K562 (cell line): ENCODE results near the gene TRAF1. TPM values are rescaled to one million over a fixed set of nuclear protein-coding genes. Genes with fewer than 3 reads are reported as not detected.

Experiments used
- ATAC-seq: fragments of 200-7000 bp; cut with Tn5 transposase; 3 replicates; pipeline ENCODE4 v1.9.1; 2020; ENCODE audit warnings: moderate library complexity
- BruUV-seq: library from RNA; stranded (reverse); fragments of 400-500 nt; replicated peaks from 2 replicates; lab custom pipeline; 2021; lab: Mats Ljungman, UMichigan
- CTCF ChIA-PET: fragments of 300-600 bp; formaldehyde crosslinking; extraction: SDS; loops from one replicate; lab custom pipeline; 2021; ENCODE audit warnings: low intra/inter-chr PET ratio; lab: Yijun Ruan, JAX
- POLR2A ChIA-PET: fragments of 300-600, 350-650 bp; sonication (Branson Sonifier 250); formaldehyde crosslinking; extraction: SDS; loops from one replicate; lab custom pipeline; 2021; ENCODE audit warnings: antibody characterized with exemption, inconsistent platforms; lab: Yijun Ruan, JAX
- DNase-seq, 4 experiments: peaks; one replicate each; pipeline versions ENCODE4 v3.0.0 to v3.0.0-alpha.2; 2011 to 2018; ENCODE audit warnings: low spot score in 3 of 4, mixed read lengths in 3 of 4; ENCODE audit errors: extremely low read depth in 1 of 4
- FAIRE-seq: peaks from 2 replicates; lab custom pipeline; 2011; peaks lifted over from hg19 to GRCh38; lab: Jason Lieb, UNC
- H2AFZ ChIP-seq: 2 replicates; pipeline ENCODE4 v1.6.0; 2011; ENCODE audit warnings: low read depth, low read length, control low read depth, inconsistent platforms
- H3K27ac ChIP-seq: fragments of 200-600 bp; 3 replicates; pipeline ENCODE4 v1.8.0; 2011; ENCODE audit warnings: low read depth, mild to moderate bottlenecking, control low read depth, inconsistent platforms, low read length, moderate library complexity, mixed read lengths; ENCODE audit errors: extremely low read depth
- H3K27me3 ChIP-seq, 2 experiments: fragments of 300-600 bp in 1 of 2; 2 replicates in 1 of 2; 3 replicates in 1 of 2; pipeline versions ENCODE4 v1.6.0 to v1.8.0; 2011; ENCODE audit warnings: inconsistent platforms in 2 of 2, low read length in 2 of 2, mild to moderate bottlenecking in 1 of 2, mixed read lengths in 1 of 2, moderate library complexity in 1 of 2; ENCODE audit not compliant: control insufficient read depth in 2 of 2, insufficient read depth in 2 of 2
- H3K36me3 ChIP-seq: fragments of 300-600 bp; 3 replicates; pipeline ENCODE4 v1.8.0; 2011; ENCODE audit warnings: mild to moderate bottlenecking, low read length, inconsistent platforms; ENCODE audit not compliant: control insufficient read depth, insufficient read depth
- H3K4me1 ChIP-seq, 2 experiments: fragments of 200-600 bp in 1 of 2; replicated peaks in 1 of 2; 2 replicates in 1 of 2; 3 replicates in 1 of 2; pipeline versions ENCODE4 v1.5.1 to v1.8.0; 2011; ENCODE audit warnings: inconsistent platforms in 2 of 2, low read length in 2 of 2, mild to moderate bottlenecking in 1 of 2, mixed read lengths in 1 of 2, moderate library complexity in 1 of 2; ENCODE audit not compliant: control insufficient read depth in 2 of 2, insufficient read depth in 2 of 2
- H3K4me2 ChIP-seq: 2 replicates; pipeline ENCODE4 v1.6.1; 2011; ENCODE audit warnings: low read length, control low read depth, inconsistent platforms, mixed read lengths; ENCODE audit not compliant: insufficient read depth
- H3K4me3 ChIP-seq: fragments of 200-600 bp; sonication (generic), shearing (Covaris generic); 2 replicates; pipeline ENCODE4 v1.5.1; 2016; ENCODE audit warnings: control low read depth, inconsistent platforms
- H3K79me2 ChIP-seq: fragments of 200-600 bp; 3 replicates; pipeline ENCODE4 v1.8.0; 2011; ENCODE audit warnings: low read length, inconsistent platforms; ENCODE audit not compliant: control insufficient read depth, insufficient read depth
- H3K9ac ChIP-seq, 2 experiments: 2 replicates each; pipeline versions ENCODE4 v1.6.0 to v1.6.1; 2011; ENCODE audit warnings: low read depth in 2 of 2, low read length in 2 of 2, control low read depth in 1 of 2, inconsistent platforms in 1 of 2, mild to moderate bottlenecking in 1 of 2, mixed read lengths in 1 of 2; ENCODE audit not compliant: insufficient read depth in 1 of 2
- H3K9me1 ChIP-seq: one replicate; pipeline ENCODE4 v1.6.0; 2011; ENCODE audit warnings: inconsistent platforms, mild to moderate bottlenecking, low read length, moderate library complexity; ENCODE audit not compliant: control insufficient read depth, insufficient read depth
- H3K9me3 ChIP-seq: replicated peaks from 2 replicates; pipeline ENCODE4 v1.5.1; 2011; ENCODE audit warnings: low read depth, low read length, inconsistent platforms; ENCODE audit not compliant: control insufficient read depth, insufficient read depth
- H4K20me1 ChIP-seq: replicated peaks from 2 replicates; pipeline ENCODE4 v1.6.1; 2011; ENCODE audit warnings: low read length, inconsistent platforms, mixed read lengths; ENCODE audit not compliant: control insufficient read depth, insufficient read depth
- CEBPB ChIP-seq: fragments of 450-650 bp; IDR thresholded peaks from 2 replicates; pipeline ENCODE4 v1.6.1; 2016; ENCODE audit warnings: missing genetic modification characterization, missing compliant biosample characterization
- CHAMP1 ChIP-seq: fragments of 450-650 bp; IDR thresholded peaks from 2 replicates; pipeline ENCODE4 v1.6.1; 2016; ENCODE audit warnings: mild to moderate bottlenecking
- CHD1 ChIP-seq: fragments of 200-600 bp; sonication (generic); IDR thresholded peaks from one replicate; pipeline ENCODE4 v1.6.1; 2012; ENCODE audit warnings: mild to moderate bottlenecking, moderate library complexity, low read length, inconsistent platforms
- GTF3C2 ChIP-seq: IDR thresholded peaks from 3 replicates; pipeline ENCODE4 v1.6.1; 2011; ENCODE audit warnings: borderline replicate concordance, mild to moderate bottlenecking, moderate library complexity; ENCODE audit not compliant: insufficient read length; ENCODE audit errors: extremely low read depth
- KDM4B ChIP-seq, 2 experiments: fragments of 450-650 bp in 1 of 2; sonication (generic) in 1 of 2; IDR thresholded peaks; 2 replicates each; pipeline ENCODE4 v1.6.1; 2016 to 2017; ENCODE audit warnings: borderline replicate concordance in 2 of 2, antibody characterized with exemption in 1 of 2, low read depth in 1 of 2, mild to moderate bottlenecking in 1 of 2
- PYGO2 ChIP-seq: fragments of 450-650 bp; IDR thresholded peaks from 2 replicates; pipeline ENCODE4 v1.6.1; 2016; ENCODE audit warnings: mild to moderate bottlenecking, missing genetic modification characterization, moderate library complexity, missing compliant biosample characterization
- SMAD1 ChIP-seq: fragments of 150-350 bp; IDR thresholded peaks from 2 replicates; pipeline ENCODE4 v1.6.1; 2014; ENCODE audit warnings: low read length, low read depth; ENCODE audit not compliant: partially characterized antibody
- SNAPC5 ChIP-seq: fragments of 250-450 bp; sonication (Bioruptor Pico); IDR thresholded peaks from 2 replicates; pipeline ENCODE4 v1.8.0; 2021; ENCODE audit warnings: moderate library complexity, mild to moderate bottlenecking, inconsistent platforms
- TOE1 ChIP-seq, 2 experiments: fragments of 450-650 bp in 1 of 2; sonication (generic) in 1 of 2; formaldehyde crosslinking in 1 of 2; IDR thresholded peaks; 2 replicates each; pipeline versions ENCODE4 v1.7.1 to v1.8.0; 2016 to 2022; ENCODE audit warnings: borderline replicate concordance in 2 of 2, mild to moderate bottlenecking in 2 of 2, antibody characterized with exemption in 1 of 2, inconsistent platforms in 1 of 2, low read depth in 1 of 2, missing genetic modification reagents in 1 of 2, moderate library complexity in 1 of 2
- ZC3H8 ChIP-seq: fragments of 450-650 bp; IDR thresholded peaks from 2 replicates; pipeline ENCODE4 v1.6.1; 2017
- ZNF77 ChIP-seq: fragments of 250-450 bp; sonication (Bioruptor Pico); IDR thresholded peaks from 2 replicates; pipeline ENCODE4 v1.5.0; 2020
- WGBS: fragments of 100-300 bp; shearing (Covaris generic); methylation state at CpG from one replicate; pipeline ENCODE4 v1.1.6; 2016; ENCODE audit warnings: low coverage, mixed read lengths; ENCODE audit not compliant: insufficient coverage; ENCODE audit errors: missing lambda C conversion rate; 5-methylcytosine and 5-hydroxymethylcytosine counted together
- in situ Hi-C: fragments of 300-500 bp; cut with MboI; formaldehyde crosslinking; loops from 4 replicates; pipeline ENCODE4 v1.15.0; 2018; ENCODE audit warnings: inconsistent platforms, mixed read lengths
- intact Hi-C: fragments of 100-400 bp; cut with micrococcal nuclease; formaldehyde crosslinking; loops from 2 replicates; pipeline ENCODE4 v1.14.2; 2022
- polyA plus RNA-seq, 8 experiments: library from polyadenylated mRNA; depleted of rRNA in 4 of 8; stranded (reverse) in 5 of 8; unstranded in 3 of 8; fragments of >200 nt; fragmentation: Nextera tagmentation in 2 of 8; fragmentation: Illumina TruSeq in 1 of 8; extraction: Ambion mirVana in 2 of 8; extraction: Trizol in 1 of 8; gene quantifications; 2 replicates each; pipeline versions ENCODE4 v1.2.1 to v1.2.3, GENCODE V29; 2011 to 2014; ENCODE audit warnings: inconsistent platforms in 1 of 8, missing spikeins in 1 of 8
- total RNA-seq, 7 experiments: library from RNA; depleted of rRNA in 6 of 7; stranded (reverse); fragments of >200 nt in 6 of 7; fragmentation: Illumina TruSeq in 2 of 7; extraction: Trizol in 2 of 7; gene quantifications; 2 replicates each; pipeline versions ENCODE4 v1.2.1 to v1.2.3, GENCODE V29; 2011 to 2021; ENCODE audit warnings: low replicate concordance in 1 of 7

TRAF1 gene
- total and polyA plus RNA-seq, 9 of the 15 experiments (the other 6 are each of a cell fraction or from before 2014, with no cell fraction given): 0.01 to 1.1 (median 0.04) TPM; not detected in 2

- in situ Hi-C loops: loop anchor here (25.0 kb wide), 1 partner anchor 328 kb away; no protein-coding TSS in a partner anchor
- DNase-seq (no peak), FAIRE-seq (no peak), ATAC-seq (no peak)
- Histone ChIP-seq H3K79me2 (no peaks in the 10 kb centered on the region), H3K9ac (no peak overlapping the region), H3K4me3 (no peak overlapping the region), H3K9me3 (no peaks in the 10 kb centered on the region), H2AFZ (peak overlapping the region; percentile 59; the same call in 1 of the 2 replicates), H3K4me2 (no peak overlapping the region), H3K36me3 (no peaks in the 10 kb centered on the region), H3K4me1 (peaks cover 8 to 27% of the 10 kb centered on the region in 2 experiments), H3K27ac (no peak overlapping the region), H3K9me1 (no peaks in the 10 kb centered on the region), H3K27me3 (peaks cover 2 to 11% of the 10 kb centered on the region in 2 experiments; a peak in 3 of 5 replicates), H4K20me1 (no peaks in the 10 kb centered on the region)
- WGBS: 8% methylated on average over 10 of the region's 10 CpGs
- no TSS peak for BruUV-seq
- ChIA-PET POLR2A (no interaction called here), CTCF (no interaction called here)
- intact Hi-C loops: no loop called here
- TF ChIP-seq KDM4B (IDR thresholded peaks at IDR 0.05; ENCODE audit: borderline replicate concordance in 2 of 2, low read depth in 1 of 2) (no peak), CHAMP1 (no peak), ZNF77 (CRISPR knock-in tag) (no peak), PYGO2 (tag) (no peak), CEBPB (tag) (no peak), SNAPC5 (no peak), GTF3C2 (no peak), CHD1 (no peak), ZC3H8 (no peak), TOE1 (IDR thresholded peaks at IDR 0.05; ENCODE audit: borderline replicate concordance) (no peak), TOE1 (CRISPR knock-in tag; IDR thresholded peaks at IDR 0.05; ENCODE audit: borderline replicate concordance, low read depth) (no peak), SMAD1 (no peak)
These were observed 14.0 kb upstream of the TRAF1 start for GRCh38 chr9:120940573-120940972.
